Islet of Langerhans (tissue), 1 donor: ENCODE results near the gene MIS18BP1.
"Not testable (repeated sequence)": the region's sequence is repeated elsewhere in the genome, so short reads cannot be mapped to it uniquely, and the experiment has no call there.

Experiments
- FAIRE-seq: peaks from one replicate; lab custom pipeline; 2011; peaks lifted over from hg19 to GRCh38; lab: Jason Lieb, UNC

Gene MIS18BP1

GRCh38 chr14:45246151-45246550 lies 6.9 kb downstream of the MIS18BP1 start:
- no peak for FAIRE-seq

- no peak for FAIRE-seq
These were observed 10.3 kb downstream of the MIS18BP1 start for GRCh38 chr14:45242706-45243105.

- no peak for FAIRE-seq
These were observed 14.0 kb downstream of the MIS18BP1 start for GRCh38 chr14:45238988-45239387.

- no peak for FAIRE-seq
These were observed 25.4 kb downstream of the MIS18BP1 start for GRCh38 chr14:45227566-45227965.

GRCh38 chr14:45222485-45223262 lies 30.3 kb downstream of the MIS18BP1 start:
- FAIRE-seq, result no peak

GRCh38 chr14:45214341-45214740 lies 38.7 kb downstream of the MIS18BP1 start:
- not testable (repeated sequence) for FAIRE-seq

- not testable (repeated sequence) for FAIRE-seq
These were observed 39.3 kb downstream of the MIS18BP1 start for GRCh38 chr14:45213716-45214115.

- no peak for FAIRE-seq
These were observed 40.8 kb downstream of the MIS18BP1 start for GRCh38 chr14:45212231-45212630.

GRCh38 chr14:45211295-45211694 lies 41.7 kb downstream of the MIS18BP1 start:
- no peak for FAIRE-seq

- no peak for FAIRE-seq
These were observed 42.8 kb downstream of the MIS18BP1 start for GRCh38 chr14:45210159-45210558.

- peak; percentile 5 for FAIRE-seq
These were observed 48.8 kb downstream of the MIS18BP1 start for GRCh38 chr14:45204241-45204640.

- FAIRE-seq, result no peak
These were observed 51.1 kb downstream of the MIS18BP1 start for GRCh38 chr14:45201905-45202304.

- FAIRE-seq, result no peak
These were observed 53.8 kb downstream of the MIS18BP1 start for GRCh38 chr14:45199230-45199629.

GRCh38 chr14:45198551-45198950 lies 54.5 kb downstream of the MIS18BP1 start:
- FAIRE-seq, result no peak

- no peak for FAIRE-seq
These were observed 58.0 kb downstream of the MIS18BP1 start for GRCh38 chr14:45194964-45195363.

GRCh38 chr14:45185100-45185814 lies 67.7 kb downstream of the MIS18BP1 start:
- FAIRE-seq, result peak; percentile 96

- no peak for FAIRE-seq
These were observed 71.2 kb downstream of the MIS18BP1 start for GRCh38 chr14:45181806-45182205.

- no peak for FAIRE-seq
These were observed 71.7 kb downstream of the MIS18BP1 start for GRCh38 chr14:45181329-45181728.

- no peak for FAIRE-seq
These were observed 75.9 kb downstream of the MIS18BP1 start for GRCh38 chr14:45177076-45177475.

GRCh38 chr14:45169906-45170305 lies 83.1 kb downstream of the MIS18BP1 start:
- no peak for FAIRE-seq

- FAIRE-seq, result no peak
These were observed 96.9 kb downstream of the MIS18BP1 start for GRCh38 chr14:45156067-45156466.
